ENCODE measurements around the gene PALM.

PALM gene

DNA sequence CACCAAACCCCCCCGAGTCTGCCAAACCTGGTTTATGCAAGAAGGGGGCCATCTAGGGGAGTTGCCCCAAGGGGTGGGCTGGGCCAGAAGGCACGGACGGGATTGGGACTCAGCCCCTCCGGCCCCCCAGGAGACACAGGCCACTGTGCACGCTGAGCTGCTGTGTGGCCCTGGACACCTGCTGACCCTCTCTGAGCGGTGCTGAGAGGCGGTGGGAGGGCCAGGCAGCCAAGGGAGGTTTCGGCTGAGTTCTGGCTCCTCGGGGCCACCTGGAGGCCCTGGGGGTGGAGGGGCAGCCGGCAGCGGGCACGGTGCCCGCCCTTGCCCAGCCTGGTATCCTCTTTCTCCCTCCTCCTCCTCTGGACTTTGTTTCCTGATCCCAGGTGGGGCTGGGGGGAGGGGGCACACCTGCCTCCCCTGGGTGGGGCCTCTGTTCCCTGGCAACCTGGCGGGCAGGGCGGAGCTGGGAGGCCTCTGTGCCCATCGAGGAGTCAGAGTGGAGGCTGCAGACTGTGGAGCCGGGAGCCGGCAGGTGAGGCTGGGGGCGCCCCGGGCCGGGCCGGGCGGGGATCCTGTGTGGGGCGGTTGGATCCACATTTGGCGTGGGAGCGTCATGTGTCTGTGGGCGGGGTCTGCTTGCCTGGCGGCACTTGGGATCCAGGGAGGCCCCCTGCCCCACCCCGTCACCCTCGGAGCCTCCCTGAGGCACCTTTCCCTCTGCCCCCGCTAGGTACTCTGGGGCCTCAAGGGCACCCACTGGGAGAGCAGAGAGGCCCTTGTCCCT lies 42.1 kb downstream of the PALM start, which contains the start of gene MISP:
Gene MISP (plus strand): TSS at position 473 of the 784 bp plus-strand sequence. CDS start 5,835 bp downstream, outside the sequence.
- in situ Hi-C loops (cut with MboI; ENCODE audit: low sequenced_read_pairs): no loop called here

DNA sequence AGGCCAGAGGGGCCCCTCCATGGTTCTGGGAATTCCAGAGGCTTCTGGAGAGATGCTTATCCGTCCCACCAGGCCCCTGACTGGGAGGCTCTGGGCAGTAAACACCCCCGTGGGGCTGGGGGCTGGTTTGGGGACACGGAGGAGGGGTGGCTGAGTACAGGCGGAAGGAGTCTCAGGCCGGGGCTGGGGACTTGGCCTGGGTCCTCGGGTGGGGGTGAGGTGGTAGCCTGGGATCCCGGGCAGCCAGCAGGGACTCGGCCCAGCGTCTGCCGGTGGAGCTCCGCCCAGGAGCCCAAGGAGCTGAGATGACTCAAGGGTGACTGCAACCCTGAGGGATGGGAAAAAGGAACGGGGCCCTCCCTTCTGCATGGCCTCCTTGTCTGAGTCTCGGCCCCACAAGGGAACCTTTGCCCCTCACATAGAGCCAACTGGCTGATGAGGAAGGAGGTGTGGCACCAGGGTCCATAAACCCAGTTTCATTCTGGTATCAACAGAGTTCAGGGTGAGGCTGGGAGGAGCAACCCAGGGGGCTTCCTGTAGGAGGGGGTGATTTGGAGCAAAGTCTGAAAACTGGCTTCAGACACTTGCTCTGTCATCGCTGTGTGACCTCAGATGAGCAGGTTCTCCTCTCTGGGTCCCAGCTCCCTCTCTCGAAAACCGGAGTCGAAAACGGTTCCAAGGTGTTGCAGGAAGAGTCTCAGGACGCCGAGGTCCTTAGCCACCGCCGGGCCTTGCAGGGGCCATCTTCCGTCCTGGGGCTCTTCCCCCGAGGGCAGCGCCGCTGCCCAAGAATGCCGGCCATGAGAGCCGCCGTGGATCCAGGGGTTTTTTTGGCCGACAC lies 43.0 kb downstream of the PALM start:
- in situ Hi-C loops (cut with MboI; ENCODE audit: low sequenced_read_pairs): no loop called here

DNA sequence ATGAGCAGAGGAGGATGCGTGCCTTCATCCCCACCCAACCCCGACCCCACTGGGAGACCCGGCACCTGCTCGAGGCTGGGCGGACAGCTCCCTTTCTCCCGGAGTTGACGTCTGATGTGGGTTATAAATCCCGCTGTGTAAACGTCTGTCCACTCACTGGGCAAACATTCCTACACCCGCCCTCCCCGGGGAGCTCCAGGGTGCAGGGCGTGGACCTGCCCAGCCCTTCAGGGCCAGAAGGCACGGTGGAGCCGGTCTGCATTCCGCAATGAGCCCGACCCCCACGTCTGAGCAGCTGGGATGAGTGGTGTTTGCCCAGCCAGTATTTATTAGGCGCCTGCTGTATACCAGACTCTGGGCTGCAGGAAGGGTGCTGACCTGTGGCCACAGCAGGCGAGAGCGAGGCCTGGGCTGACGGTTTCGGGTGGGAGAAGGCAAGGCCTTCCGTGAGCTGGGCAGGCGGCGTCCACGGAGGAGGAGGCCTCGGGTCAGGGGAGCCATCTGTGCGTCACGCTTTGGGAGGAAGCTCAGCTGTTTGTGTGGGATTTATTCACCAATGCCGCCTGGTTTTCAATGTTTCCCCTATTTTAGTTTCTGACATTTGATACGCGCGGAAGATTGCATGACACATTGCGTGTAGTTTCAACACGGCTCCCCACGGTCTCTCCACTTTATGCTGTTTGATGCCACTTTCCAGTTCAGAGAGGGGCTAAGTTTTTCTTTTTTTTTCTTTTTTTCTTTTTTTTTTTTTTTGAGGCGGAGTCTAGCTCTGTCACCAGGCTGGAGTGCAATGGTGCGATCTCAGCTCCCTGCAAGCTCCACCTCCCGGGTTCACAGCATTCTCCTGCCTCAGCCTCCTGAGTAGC lies 44.1 kb downstream of the PALM start:
- in situ Hi-C loops (cut with MboI; ENCODE audit: low sequenced_read_pairs): no loop called here

DNA sequence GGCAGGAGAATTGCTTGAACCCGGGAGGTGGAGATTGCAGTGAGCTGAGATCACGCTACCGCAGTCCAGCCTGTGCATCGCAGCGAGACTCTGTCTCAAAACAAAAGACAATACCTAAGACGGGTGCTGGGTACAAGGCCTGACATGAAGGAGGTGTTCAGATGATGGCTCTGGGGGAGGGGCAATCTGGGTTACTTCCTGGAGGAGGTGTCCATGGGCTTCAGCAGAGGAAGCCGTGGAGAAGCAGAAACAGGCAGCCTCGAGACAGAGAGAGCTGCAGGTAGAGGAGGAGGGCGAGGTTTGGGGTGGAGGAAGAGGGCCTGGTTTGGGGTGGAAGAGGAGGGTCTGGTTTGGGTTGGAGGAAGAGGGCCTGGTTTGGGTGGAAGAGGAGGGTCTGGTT lies 45.8 kb downstream of the PALM start:
- in situ Hi-C loops (cut with MboI; ENCODE audit: low sequenced_read_pairs): no loop called here

DNA sequence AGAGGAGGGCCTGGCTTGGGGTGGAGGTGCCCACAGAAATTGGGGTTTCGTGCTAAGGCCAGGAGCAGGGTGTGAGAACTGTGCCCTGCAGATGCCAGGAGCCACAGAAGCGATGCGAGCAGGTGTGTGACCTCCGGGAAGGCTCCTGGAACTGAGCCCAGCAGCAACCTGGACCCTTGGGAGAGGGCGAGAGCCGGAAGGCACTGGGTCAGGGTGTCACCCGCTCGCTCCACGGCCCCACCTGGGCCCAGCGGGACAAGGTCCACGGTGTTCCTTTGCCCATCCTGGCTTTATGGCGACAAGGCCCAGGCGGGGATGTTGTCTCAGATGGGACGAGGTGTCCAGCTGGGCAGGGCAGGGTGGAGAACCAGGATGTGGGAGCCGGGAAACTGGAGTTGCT lies 46.3 kb downstream of the PALM start:
- in situ Hi-C loops (cut with MboI; ENCODE audit: low sequenced_read_pairs): no loop called here

DNA sequence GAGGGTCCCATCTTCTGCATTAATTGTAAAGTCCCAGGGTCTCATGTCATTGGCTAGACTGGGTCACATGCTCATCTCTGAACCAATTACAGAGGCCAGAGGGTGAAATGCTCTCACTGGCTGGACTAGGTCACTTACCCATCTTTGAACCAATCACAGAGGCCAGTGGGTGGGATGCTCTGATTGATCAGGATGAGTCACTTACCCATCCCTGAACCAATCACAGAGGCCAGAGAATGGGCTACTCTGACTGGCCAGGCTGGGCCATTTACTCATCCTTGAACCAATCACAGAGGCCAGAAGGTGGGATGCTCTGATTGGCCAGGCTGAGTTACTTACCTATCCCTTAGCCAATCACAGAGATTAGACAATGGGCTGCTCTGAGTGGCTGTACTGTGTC lies 47.5 kb downstream of the PALM start:
- in situ Hi-C loops (cut with MboI; ENCODE audit: low sequenced_read_pairs): no loop called here

DNA sequence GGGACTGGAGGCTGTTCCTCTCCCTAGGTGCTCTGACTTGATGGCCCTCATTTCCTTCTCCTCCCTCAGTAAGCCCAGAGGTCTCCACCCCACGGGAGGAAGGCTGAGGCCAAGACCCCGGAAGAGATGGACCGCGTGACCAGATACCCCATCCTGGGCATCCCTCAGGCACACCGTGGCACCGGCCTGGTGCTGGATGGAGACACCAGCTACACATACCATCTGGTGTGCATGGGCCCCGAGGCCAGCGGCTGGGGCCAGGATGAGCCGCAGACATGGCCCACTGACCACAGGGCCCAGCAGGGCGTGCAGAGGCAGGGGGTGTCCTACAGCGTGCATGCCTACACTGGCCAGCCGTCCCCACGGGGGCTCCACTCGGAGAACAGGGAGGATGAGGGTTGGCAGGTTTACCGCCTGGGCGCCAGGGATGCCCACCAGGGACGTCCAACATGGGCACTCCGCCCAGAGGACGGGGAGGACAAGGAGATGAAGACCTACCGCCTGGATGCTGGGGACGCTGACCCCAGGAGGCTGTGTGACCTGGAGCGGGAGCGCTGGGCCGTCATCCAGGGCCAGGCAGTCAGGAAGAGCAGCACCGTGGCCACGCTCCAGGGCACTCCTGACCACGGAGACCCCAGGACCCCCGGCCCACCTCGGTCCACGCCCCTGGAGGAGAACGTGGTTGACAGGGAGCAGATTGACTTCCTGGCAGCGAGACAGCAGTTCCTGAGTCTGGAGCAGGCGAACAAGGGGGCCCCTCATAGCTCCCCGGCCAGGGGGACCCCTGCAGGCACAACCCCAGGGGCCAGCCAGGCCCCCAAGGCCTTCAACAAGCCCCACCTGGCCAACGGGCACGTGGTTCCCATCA lies 48.3 kb downstream of the PALM start:
- in situ Hi-C loops (cut with MboI; ENCODE audit: low sequenced_read_pairs): no loop called here

DNA sequence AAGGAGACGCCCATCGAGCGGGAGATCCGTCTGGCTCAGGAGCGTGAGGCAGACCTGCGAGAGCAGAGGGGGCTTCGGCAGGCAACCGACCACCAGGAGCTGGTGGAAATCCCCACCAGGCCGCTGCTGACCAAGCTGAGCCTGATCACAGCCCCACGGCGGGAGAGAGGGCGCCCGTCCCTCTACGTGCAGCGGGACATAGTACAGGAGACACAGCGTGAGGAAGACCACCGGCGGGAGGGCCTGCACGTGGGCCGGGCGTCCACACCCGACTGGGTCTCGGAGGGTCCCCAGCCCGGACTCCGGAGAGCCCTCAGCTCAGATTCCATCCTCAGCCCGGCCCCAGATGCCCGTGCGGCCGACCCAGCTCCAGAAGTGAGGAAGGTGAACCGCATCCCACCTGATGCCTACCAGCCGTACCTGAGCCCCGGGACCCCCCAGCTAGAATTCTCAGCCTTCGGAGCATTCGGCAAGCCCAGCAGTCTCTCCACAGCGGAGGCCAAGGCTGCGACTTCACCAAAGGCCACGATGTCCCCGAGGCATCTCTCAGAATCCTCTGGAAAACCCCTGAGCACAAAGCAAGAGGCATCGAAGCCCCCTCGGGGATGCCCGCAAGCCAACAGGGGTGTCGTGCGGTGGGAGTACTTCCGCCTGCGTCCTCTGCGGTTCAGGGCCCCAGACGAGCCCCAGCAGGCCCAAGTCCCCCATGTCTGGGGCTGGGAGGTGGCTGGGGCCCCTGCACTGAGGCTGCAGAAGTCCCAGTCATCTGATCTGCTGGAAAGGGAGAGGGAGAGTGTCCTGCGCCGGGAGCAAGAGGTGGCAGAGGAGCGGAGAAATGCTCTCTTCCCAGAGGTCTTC lies 49.3 kb downstream of the PALM start:
- in situ Hi-C loops (cut with MboI; ENCODE audit: low sequenced_read_pairs): no loop called here

DNA sequence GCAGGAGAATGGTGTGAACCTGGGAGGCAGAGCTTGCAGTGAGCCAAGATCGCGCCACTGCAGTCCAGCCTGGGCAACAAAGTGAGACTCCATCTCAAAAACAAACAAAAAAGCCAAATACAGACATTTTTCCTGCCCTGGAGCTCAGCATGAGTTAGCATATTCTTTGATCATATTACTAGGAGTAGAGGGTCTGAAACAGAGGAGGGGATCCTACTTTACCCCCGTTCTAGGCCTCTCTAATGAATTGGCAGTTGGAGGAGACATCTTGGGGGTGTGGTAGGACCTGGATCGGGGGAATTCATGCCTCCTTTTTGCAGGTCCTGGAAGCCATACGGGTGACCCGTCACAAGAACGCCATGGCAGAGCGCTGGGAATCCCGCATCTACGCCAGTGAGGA lies 54.4 kb downstream of the PALM start:
- in situ Hi-C loops (cut with MboI; ENCODE audit: low sequenced_read_pairs): loop anchor here (10.0 kb wide), 1 partner anchor 152 kb away; the partner anchor contains the start of genes KISS1R and R3HDM4

DNA sequence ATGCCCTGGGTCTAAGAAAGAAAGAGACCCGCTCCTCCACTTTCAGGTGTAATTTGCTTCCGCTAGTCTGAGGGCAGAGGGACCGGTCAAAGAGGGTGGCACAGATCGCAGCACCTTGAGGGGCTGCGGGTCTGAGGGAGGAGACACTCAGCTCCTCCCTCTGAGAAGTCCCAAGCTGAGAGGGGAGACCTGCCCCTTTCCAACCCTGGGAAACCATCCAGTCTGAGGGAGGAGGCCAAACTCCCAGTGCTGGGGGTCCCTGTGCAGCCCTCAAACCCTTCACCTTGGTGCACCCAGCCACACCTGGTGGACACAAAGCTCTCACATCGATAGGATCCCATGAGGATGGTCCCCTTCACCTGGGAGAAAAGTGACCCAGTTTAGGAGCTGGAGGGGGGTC lies 55.1 kb downstream of the PALM start:
- in situ Hi-C loops (cut with MboI; ENCODE audit: low sequenced_read_pairs): loop anchor here (10.0 kb wide), 1 partner anchor 151 kb away; the partner anchor contains the start of genes KISS1R and R3HDM4

DNA sequence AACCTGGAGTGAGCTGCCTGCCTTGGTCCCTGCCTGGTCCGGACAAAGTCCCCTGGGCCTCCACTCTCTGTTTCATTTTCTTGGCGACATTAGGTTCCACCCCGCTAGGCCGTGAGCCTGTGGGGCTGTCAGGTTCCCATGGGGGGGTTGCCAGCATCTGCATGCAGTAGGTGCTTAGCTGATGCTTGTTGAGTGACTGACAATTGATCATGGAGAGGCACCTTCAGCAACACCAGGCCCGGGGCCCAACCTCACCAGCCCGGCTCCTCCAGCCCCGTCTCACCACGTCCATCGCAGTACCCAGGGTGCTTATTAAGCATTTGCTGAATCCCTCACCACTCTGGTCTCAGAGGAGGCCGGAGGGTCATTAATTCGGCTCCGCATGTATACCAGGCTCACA lies 55.6 kb downstream of the PALM start:
- in situ Hi-C loops (cut with MboI; ENCODE audit: low sequenced_read_pairs): loop anchor here (10.0 kb wide), 1 partner anchor 150 kb away; the partner anchor contains the start of genes KISS1R and R3HDM4

DNA sequence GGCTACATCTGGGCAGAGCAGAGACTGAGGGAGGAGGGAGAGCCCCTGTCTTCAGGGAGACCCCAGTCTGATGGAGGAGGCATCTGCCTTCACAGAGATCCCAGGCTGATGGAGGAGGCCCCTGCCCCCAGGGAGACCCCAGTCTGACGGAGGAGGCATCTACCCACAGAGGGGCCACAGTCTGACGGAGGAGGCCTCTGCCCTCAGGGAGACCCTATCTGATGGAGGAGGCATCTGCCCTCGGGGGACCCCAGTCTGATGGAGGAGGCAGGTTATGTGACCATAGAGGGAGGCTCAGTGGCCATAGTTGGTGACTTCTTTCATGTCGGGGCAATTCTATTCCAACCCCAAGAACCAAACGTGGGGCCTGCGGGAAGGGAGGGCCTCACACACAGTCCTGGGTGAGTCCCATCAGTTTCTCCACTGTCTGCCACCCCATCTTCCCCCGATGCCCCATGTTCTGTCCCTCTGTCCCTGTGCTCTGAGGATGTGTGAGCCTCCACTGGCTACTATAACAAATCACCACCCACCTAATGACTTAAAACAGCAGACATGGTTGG lies 56.5 kb downstream of the PALM start:
- in situ Hi-C loops (cut with MboI; ENCODE audit: low sequenced_read_pairs): loop anchor here (10.0 kb wide), 1 partner anchor 150 kb away; the partner anchor contains the start of genes KISS1R and R3HDM4

DNA sequence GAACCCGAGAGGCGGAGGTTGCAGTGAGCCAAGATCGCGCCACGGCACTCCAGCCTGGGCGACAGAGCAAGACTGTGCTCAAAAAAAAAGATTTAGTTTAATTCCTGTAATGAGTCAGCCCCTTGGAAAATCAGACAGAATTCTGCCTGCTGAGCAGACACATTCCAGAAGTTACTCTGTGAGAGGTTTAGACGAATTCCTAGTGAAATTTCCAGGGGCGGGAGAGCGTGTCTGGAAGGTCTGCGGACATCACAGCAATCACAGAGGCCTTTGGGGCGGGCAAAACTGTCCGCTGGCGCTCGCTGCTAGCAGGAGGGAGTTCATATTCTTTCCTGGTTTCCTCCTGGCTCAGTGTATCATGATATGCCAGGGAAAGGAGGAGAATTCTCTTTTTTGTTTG lies 59.7 kb downstream of the PALM start:
- in situ Hi-C loops (cut with MboI; ENCODE audit: low sequenced_read_pairs): loop anchor here (10.0 kb wide), 1 partner anchor 146 kb away; the partner anchor contains the start of genes KISS1R and R3HDM4

DNA sequence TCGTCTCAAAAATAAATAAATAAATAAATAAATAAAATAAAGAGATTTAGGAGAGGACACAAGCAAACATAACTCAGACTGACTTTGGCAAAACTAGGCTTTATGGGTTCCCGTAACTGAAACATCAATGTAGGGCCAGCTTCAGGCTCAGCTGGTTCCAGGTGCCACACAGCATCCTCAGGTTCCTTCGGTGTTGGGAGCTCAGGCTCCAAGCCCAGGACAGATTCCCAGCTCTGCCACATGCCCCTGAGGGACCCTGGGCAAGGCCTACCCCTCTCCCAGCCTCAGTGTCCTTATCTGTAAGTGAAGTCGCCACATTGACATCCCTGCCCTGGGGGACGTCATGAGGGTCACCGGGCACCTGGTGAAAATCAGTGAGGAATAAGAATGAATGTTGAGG lies 60.9 kb downstream of the PALM start:
- in situ Hi-C loops (cut with MboI; ENCODE audit: low sequenced_read_pairs): loop anchor here (10.0 kb wide), 1 partner anchor 145 kb away; the partner anchor contains the start of genes KISS1R and R3HDM4

DNA sequence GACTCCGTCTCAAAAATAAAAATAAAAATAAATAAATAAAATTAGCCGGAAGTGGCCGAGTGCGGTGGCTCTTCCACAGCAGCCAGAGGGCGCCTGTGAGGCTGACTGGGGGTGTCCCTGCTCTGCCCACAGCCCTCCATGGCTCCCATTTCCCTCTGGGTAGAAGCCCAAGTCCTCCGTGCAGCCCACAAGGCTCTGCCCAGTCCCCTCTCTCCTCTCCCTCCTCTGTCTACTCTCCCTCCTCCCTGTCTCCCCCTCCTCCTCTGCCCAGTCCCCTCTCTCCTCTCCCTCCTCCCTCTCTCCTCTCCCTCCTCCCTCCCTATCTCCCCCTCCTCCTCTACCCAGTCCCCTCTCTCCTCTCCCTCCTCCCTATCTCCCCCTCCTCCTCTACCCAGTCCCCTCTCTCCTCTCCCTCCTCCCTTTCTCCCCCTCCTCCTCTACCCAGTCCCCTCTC lies 62.6 kb downstream of the PALM start:
- in situ Hi-C loops (cut with MboI; ENCODE audit: low sequenced_read_pairs): no loop called here

DNA sequence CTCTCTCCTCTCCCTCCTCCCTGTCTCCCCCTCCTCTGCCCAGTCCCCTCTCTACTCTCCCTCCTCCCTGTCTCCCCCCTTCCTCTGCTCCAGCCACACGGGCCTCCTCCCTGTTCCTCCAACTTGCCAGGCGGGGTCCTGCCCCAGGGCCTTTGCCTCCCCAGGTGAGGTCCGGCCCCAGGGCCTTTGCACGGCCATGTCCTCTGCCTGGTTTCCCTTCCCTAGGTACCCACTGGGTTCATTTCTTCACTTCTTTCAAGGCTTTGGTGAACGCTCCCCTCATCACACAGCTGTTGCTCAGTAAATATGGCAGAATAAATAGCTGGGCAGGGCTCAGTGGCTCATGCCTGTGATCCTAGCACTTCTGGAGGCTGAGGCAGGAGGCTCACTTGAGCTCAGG lies 63.3 kb downstream of the PALM start:
- in situ Hi-C loops (cut with MboI; ENCODE audit: low sequenced_read_pairs): no loop called here

DNA sequence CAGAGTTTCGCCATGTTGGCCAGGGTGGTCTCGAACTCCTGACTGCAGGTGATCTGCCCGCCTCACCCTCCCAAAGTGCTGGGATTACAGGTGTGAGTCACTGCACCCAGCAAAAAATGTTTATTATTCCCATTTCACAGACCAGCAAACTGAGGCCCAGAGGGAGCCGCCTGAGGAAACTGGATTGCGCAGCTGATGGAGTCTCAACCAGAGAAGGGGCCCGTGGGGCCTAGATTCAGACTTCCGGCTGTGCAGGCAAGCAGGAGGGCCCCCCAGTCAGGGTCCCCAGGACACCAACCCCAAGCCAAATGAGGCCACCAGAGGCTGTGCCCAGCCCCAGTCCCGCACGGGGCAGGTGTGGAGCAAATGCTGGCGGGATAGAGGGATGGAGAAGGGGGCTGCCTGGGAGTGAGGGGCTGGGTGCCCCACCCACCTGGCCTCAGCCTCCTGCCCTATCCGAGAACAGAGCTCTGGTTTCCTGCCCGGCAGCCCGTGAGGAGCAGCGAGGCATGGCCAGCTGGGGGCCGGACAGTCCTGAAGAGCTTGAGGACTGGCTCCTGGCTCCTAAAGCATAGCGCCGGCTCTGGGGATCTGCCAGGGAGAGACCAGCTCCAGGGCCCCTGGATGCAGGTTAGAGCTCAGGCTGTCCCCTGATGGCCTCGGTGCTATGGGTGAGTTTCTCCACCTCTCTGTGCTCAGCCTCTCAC lies 64.1 kb downstream of the PALM start:
- in situ Hi-C loops (cut with MboI; ENCODE audit: low sequenced_read_pairs): no loop called here

DNA sequence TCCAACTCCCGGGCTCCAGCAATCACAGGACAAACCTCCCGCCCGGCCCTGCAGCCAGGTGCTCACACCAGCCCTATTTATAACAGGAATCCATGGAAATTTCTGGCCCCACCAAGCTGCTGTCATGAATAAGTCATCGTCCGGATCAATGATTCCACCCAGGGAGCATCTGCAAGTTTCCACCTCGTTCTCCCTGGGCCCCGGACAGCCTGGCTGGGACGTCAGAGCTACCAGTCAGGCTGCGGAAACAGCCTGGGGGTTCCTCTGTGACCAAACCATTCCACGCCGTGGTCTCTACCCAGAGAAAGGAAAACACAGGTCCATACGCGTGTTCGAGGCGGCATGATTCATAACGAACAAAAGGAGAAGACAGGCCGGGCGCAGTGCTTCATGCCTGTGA lies 67.8 kb downstream of the PALM start:
- in situ Hi-C loops (cut with MboI; ENCODE audit: low sequenced_read_pairs): no loop called here
